GM19372 (cell line): Measurements from ENCODE around the gene LRRC42.

Experiments used
- ATAC-seq: cut with Tn5 transposase; IDR thresholded peaks from one replicate; pipeline ENCODE4 v1.9.1; 2021; ENCODE audit warnings: mild to moderate bottlenecking, low read depth, moderate library complexity; ENCODE audit not compliant: unreplicated experiment

The LRRC42 gene

DNA sequence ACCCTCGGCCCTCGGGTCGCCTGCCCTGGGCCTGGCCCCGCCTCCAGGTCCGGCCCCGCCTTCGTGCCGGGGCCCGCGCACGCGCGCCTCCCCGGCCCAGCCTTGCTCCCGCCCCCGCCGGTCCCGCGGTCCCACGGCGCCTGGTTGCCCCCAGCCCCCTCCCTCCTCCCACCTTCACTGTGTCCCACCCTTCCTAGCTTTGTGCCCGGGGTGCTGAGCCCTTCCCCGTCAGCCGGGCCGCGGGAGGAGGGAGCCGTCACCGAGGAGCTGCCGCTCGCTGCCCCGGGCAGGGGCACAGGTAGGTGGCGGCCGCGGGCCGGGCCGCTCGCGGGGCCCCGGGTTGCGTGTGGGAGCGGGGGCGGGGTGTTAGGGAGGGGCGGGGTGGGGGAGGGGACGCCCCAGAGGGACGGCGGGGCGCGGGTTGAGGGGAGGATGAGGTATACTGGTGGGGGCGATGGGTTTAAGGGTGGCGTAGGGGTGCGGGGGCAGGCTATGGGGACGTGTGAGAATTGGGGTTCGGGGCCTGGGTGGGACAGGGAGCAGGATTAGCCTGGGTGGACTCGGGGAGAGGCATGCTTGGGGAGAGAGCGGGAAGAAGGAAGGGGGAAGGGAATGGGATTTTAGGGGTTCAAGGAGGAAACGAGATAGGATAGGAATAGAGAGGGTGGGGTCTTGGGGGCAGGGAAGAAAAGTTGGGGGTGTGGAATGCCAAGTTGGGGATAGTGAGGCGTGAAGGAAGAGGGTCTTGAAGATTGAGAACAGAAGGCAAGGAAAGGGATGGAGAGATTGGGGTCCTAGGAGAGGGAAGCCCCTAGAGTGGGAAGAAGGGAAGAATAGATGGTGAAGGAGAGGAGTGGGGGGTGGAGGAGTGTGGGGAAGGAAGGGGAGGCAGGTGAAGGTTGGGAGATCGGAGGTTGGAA is at the start of gene LRRC42:
Gene LRRC42 (plus strand): TSS at position 99 of the 920 bp plus-strand sequence. CDS start 5,650 bp downstream, outside the sequence.
- peak; percentile 51 for ATAC-seq

- no peak for ATAC-seq
Measured at GRCh38 chr1:53896635-53897229, 49.4 kb upstream of the LRRC42 start.

DNA sequence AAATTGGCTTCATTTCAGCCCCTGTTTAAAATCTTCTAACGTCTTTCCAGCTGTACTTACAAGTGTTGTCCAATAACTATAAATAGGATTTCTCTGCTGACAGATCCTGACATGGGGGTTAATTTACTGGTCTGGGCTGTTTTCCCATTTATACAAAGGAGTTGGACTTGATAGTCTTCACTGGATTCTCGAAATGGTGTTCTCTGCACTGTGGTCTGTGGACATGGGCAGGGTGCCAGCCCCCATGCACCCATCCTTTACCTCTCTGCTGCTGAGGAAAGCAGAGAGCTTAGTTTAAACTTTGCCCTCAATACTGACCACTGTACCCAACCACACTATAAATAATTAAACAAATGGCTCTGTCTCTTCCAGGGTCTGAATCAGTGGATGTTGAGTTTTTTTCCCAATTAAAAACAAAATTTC is 46.9 kb upstream of the LRRC42 start:
- ATAC-seq = no peak

DNA sequence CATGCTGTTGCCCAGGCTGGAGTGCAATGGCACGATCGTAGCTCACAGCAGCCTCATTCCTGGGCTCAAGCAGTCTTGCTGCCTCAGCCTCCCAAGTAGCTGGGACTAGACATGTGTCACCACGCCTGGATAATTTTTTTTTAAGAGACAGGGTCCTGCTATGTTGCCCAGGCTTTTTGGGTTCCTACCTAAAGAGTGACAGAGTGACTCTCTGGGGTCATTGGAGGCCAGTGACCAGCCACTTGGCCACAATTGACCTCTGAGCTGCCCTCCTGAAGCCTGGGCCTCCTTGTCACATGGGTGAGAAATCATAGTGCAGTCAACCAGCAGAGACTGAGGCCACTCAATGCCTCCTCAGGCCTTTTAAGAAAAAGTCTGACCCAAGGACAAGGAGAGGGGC is 46.4 kb upstream of the LRRC42 start:
- ATAC-seq = no peak

DNA sequence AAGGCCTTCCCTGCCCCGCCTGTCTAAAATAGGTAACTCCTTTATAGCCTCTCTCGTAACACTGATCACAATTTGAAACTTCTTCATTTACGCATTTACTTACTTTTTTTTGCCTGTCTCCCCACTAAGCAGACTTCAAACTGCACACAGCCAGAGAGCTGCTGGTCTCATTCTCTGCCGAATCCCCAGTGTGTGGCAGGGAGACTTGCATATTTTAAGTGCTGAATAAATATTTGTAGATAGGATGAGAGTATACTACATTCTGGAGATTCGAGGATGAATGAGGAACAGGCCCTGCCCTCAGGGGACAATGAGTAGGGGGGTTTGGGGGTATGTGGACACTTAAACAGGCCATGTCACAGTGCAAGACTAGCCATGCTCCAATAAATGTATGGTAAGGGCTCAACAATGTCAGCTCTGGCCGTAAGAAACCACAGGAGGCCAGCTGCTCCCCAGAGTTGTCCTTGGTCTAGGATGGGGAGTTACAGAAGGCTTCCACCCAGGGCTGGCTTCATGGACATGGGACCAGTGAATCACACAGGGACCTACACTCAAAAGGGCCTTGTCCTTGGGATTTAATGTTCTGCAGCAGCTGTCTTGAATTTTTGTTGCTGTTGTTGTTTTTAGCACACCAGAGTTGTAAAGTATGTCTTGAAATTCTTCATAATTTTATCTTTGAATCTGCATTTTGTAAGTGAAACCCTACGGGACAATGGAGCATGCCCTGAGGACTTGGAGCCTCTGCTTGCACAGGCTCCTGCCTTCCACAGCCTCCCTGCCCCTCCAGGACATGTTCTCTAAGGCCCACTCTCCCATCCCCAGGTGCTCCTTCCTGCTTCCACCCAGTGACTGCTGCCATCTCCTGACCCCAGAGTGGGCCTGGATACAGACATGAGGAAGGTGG is 43.7 kb upstream of the LRRC42 start:
- ATAC-seq = no peak

DNA sequence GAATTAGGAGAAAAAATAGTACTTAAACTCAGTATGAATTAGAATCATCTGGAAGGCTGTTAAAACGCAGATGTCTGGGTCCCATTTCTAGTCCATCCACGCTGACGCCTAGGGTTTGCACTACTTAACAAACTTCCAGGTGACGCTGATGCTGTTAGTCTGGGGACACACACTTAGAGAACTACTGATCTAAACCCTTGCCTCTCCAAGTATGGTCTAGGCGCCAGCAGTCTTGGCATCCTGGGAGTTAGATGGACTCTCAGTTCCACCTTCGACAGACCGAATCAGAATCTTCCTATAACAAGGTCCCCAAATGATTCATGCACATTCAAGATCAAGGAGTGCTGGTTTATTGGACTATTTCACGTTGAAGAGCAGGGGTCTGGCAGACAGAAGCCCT is 40.6 kb upstream of the LRRC42 start:
- no peak for ATAC-seq

DNA sequence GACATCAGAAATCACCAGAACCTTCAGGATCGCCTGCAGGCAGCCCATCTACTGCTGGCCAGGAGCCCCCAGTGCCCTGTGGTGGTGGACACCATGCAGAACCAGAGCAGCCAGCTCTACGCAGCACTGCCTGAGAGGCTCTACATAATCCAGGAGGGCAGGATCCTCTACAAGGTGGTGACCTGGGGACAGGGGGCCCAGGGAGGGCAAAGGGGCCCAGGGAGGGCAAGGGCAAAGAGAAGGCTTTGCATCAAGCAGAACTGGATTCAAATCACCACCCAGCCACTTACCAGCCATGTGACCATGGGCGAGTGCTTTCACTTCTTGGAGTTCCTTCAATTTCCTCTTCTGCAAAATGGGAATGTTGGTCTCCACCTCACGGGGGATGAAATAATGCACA is 40.0 kb upstream of the LRRC42 start:
- no peak for ATAC-seq

GRCh38 chr1:53909946-53910345 is 36.2 kb upstream of the LRRC42 start:
- ATAC-seq = no peak

- no peak for ATAC-seq
Measured at GRCh38 chr1:53911442-53911841, 34.7 kb upstream of the LRRC42 start.

DNA sequence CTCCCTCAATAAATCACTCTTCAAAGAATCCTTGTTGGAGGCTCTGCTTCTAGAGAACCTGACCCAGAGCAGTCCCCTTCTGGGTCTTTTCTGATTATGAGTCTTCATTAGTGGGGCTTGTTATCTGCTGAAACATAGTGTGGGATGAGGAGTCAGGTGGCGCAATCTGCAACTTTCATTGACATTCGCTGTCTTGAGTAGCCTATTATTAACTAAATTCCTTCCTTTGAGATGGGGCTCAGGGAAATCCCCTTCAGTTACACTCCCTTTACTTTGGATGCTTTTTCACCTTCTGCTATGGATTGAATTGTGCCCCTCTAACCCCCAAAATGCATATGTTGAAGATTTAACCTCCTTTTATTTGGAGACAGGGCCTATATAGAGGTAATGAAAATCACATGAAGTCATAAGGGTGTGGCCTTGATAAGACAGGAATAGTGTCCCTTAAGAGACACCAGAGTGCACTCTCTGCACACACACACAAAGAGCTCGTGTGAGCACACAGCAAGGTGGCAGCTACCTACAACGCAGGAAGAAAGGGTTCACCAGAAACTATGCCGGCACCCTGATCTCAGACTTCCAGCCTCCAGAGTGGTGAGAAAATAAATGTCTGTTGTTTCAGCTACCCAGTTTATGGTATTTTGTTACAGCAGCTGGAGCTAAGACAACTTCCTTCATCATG is 32.7 kb upstream of the LRRC42 start:
- ATAC-seq = no peak

DNA sequence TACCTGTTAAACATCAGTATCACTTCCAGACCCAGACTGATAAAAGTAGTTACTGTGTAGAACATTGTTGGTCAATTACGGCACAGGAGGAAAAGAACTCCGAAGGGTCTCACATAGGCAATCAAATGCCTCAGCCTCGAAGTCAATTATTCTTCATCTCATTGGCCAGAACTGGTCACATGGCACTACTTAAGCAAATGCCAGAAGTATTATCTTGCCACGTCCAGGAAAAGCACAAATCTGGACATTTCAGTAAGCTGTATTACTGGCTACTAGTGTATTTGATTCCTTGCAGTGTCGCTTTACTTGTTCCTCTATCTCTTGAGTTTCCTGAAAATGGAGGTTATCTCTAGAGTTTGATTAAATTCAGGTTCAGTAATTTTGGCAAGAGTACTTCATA is 27.8 kb upstream of the LRRC42 start:
- no peak for ATAC-seq

- ATAC-seq = no peak
Measured at GRCh38 chr1:53919675-53920066, 26.5 kb upstream of the LRRC42 start.

- ATAC-seq = no peak
Measured at GRCh38 chr1:53927376-53927881, 18.7 kb upstream of the LRRC42 start.

DNA sequence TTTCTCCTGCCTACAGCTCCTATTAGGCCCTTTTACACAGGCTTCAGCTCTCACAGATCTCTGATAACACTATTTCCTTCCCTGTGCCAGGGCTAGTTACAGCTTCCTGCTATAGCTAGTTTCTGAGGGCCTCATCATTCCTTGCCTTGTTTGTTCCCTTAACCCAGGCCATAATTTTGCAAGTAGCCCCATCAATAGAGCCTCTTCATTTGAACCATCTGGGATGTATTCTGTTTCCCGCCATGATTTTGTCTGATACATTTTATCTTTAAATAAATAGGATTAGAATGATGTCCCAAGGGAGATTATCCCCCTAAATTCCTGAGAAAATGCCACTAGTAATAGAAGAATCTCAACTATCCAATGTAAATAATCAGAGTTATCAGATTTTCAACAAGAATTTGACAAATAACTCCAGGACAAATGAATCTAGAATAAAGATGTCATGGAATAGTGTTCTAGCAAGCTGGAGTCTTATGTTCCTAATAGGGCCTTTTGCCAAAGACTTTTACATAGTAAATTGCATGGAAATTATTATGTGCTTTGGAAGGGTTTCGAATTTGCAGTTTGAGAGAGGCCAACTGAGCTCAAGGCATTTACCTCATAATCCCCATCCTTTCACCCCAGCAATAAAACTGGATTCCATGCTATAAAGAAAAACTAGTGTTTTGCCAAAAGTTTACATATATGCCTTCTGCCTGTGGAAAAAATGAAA is 16.7 kb upstream of the LRRC42 start:
- no peak for ATAC-seq

- no peak for ATAC-seq
Measured at GRCh38 chr1:53930932-53931331, 15.2 kb upstream of the LRRC42 start.

DNA sequence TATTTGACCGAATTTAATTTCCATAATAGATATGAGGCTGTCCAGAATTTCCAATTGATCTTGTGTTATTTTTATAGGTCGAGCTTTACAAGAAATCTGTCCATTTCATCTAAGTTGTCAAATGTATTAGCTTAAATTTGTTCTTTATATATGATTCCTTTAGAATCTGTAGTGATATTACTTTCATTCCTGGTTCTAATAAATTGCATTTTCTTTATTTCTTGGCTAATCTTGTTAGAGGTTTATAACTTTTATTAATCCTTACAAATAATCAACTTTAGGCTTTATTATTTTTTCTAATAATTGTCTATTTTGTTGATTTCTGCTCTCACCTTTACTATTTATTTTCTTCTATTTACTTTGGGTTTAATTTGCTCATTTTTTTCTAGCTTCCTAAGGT is 14.6 kb upstream of the LRRC42 start:
- ATAC-seq = no peak

DNA sequence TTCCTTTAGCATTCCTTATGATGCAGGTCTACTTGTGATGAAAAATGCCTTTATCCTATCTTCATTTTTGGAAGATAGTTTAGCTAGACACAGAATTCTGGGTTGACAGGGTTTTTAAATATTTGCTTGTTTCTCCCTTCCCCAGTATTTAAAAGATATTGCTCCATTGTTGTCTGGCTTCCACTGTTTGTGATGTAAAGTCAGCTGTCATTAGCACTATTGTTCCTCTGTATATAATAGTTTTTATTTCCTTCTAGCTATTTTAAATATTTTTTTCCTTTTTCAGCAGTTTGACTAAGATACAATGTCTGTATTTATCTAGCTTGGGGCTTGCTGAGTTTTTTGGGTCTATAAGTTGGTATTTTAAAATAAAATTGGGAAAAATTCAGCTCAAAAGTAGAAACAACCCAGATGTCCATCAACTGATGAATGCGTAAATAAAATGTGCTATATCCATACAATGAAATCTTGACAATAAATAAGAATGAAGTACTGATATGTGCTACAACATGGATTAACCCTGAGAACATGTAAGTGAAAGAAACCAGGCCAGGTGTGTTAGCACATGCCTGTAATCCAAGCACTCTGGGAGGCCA is 11.9 kb upstream of the LRRC42 start:
- no peak for ATAC-seq

DNA sequence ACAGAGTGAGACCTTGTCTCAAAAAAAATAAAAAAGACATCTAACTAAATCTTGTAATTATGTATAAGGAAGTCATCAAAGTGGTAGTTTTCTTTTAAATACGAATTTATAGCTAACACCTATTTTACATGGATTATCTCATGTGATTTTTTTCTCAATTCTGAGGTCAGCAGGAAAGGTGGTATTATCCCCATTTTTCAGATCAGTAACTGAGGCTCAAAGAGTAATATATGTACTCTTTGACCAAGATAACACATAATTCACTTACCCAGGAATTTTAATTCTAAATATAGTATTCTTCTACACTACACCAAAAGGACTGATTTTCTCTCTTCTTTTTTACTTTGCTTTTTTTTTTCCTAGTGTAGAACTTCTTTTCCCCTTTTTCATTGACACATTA is 9.7 kb upstream of the LRRC42 start:
- no peak for ATAC-seq

- no peak for ATAC-seq
Measured at GRCh38 chr1:53938136-53938830, 7.9 kb upstream of the LRRC42 start.
